Activated CD8-positive, alpha-beta memory T cell treated with anti-CD3 and anti-CD28 coated beads, Interleukin-2, amount 50 U/mL, for 24 hours (primary cell): ENCODE data around the gene PPP6R2.
"Not testable (repeated sequence)": the region's sequence is repeated elsewhere in the genome, so short reads cannot be mapped to it uniquely, and the experiment has no call there.

ENCODE experiments used
- DNase-seq: peaks from one replicate; pipeline ENCODE4 v3.0.0-alpha.2; 2020; ENCODE audit errors: extremely low read depth

PPP6R2 gene

GRCh38 chr22:50339945-50340879 is 2.9 kb upstream of the PPP6R2 start:
- no peak for DNase-seq

GRCh38 chr22:50341977-50342650 is 1.0 kb upstream of the PPP6R2 start:
- DNase-seq = peak; percentile 79

GRCh38 chr22:50343541-50343935 is 411 bp downstream of the PPP6R2 start:
- no peak for DNase-seq

GRCh38 chr22:50346470-50346869 is 3.3 kb downstream of the PPP6R2 start:
- DNase-seq = no peak

GRCh38 chr22:50347157-50347556 is 4.0 kb downstream of the PPP6R2 start:
- DNase-seq = no peak

- no peak for DNase-seq
Measured at GRCh38 chr22:50348058-50348457, 4.9 kb downstream of the PPP6R2 start.

- no peak for DNase-seq
Measured at GRCh38 chr22:50356186-50356585, 13.1 kb downstream of the PPP6R2 start.

GRCh38 chr22:50357222-50357621 is 14.1 kb downstream of the PPP6R2 start:
- DNase-seq = no peak

- DNase-seq = no peak
Measured at GRCh38 chr22:50357756-50358155, 14.6 kb downstream of the PPP6R2 start.

GRCh38 chr22:50360578-50360977 is 17.5 kb downstream of the PPP6R2 start:
- no peak for DNase-seq

- DNase-seq = no peak
Measured at GRCh38 chr22:50361222-50361621, 18.1 kb downstream of the PPP6R2 start.

GRCh38 chr22:50361688-50362087 is 18.6 kb downstream of the PPP6R2 start:
- no peak for DNase-seq

- DNase-seq = no peak
Measured at GRCh38 chr22:50363166-50363802, 20.2 kb downstream of the PPP6R2 start.

GRCh38 chr22:50363803-50364194 is 20.7 kb downstream of the PPP6R2 start:
- not testable (repeated sequence) for DNase-seq

- DNase-seq = no peak
Measured at GRCh38 chr22:50367778-50368500, 24.8 kb downstream of the PPP6R2 start.

GRCh38 chr22:50371101-50371648 is 28.0 kb downstream of the PPP6R2 start:
- DNase-seq = no peak

- no peak for DNase-seq
Measured at GRCh38 chr22:50376085-50376651, 33.0 kb downstream of the PPP6R2 start.

- DNase-seq = not testable (repeated sequence)
Measured at GRCh38 chr22:50381021-50381555, 38.0 kb downstream of the PPP6R2 start.

GRCh38 chr22:50396751-50397370 is 53.7 kb downstream of the PPP6R2 start:
- no peak for DNase-seq

- not testable (repeated sequence) for DNase-seq
Measured at GRCh38 chr22:50397371-50398060, 54.4 kb downstream of the PPP6R2 start.
